Endodermal cell (in vitro differentiated cells): ENCODE data around the gene ANO3. TPM values are rescaled to one million over a fixed set of nuclear protein-coding genes. Genes with fewer than 3 reads are reported as not detected.

Experiments
- DNase-seq: peaks from one replicate; pipeline ENCODE4 v3.0.0-alpha.2; 2017
- H3K27ac ChIP-seq: 2 replicates; pipeline ENCODE4 v1.5.1; 2013; ENCODE audit warnings: mild to moderate bottlenecking, low read depth, low read length, moderate library complexity
- H3K27me3 ChIP-seq: 2 replicates; pipeline ENCODE4 v1.6.1; 2013; ENCODE audit warnings: mild to moderate bottlenecking, low read length, moderate library complexity; ENCODE audit not compliant: insufficient read depth, control insufficient read depth, poor library complexity, severe bottlenecking
- H3K36me3 ChIP-seq: 2 replicates; pipeline ENCODE4 v1.7.0; 2013; ENCODE audit warnings: mild to moderate bottlenecking, low read length, moderate library complexity; ENCODE audit not compliant: control insufficient read depth, insufficient read depth
- H3K4me1 ChIP-seq: one replicate; pipeline ENCODE4 v1.7.0; 2013; ENCODE audit warnings: low read length; ENCODE audit not compliant: control insufficient read depth, insufficient read depth
- H3K4me3 ChIP-seq: 2 replicates; pipeline ENCODE4 v1.5.1; 2013; ENCODE audit warnings: mild to moderate bottlenecking, low read length, moderate library complexity
- H3K9ac ChIP-seq: 2 replicates; pipeline ENCODE4 v1.6.1; 2013; ENCODE audit warnings: mild to moderate bottlenecking, low read length, moderate library complexity; ENCODE audit not compliant: poor library complexity, severe bottlenecking; ENCODE audit errors: extremely low read depth
- H3K9me3 ChIP-seq: 2 replicates; pipeline ENCODE4 v1.6.1; 2013; ENCODE audit warnings: mild to moderate bottlenecking, low read length, moderate library complexity; ENCODE audit not compliant: control insufficient read depth
- H3K27ac Mint-ChIP-seq: 2 replicates; pipeline ENCODE4 v1.8.0; 2020; ENCODE audit warnings: mixed read lengths
- H3K27me3 Mint-ChIP-seq: 2 replicates; pipeline ENCODE4 v1.8.0; 2021; ENCODE audit warnings: mild to moderate bottlenecking, mixed read lengths; ENCODE audit not compliant: insufficient read depth
- H3K36me3 Mint-ChIP-seq: 2 replicates; pipeline ENCODE4 v1.8.0; 2020; ENCODE audit warnings: low read depth, mixed read lengths
- H3K4me1 Mint-ChIP-seq: 2 replicates; pipeline ENCODE4 v1.8.0; 2020; ENCODE audit warnings: mixed read lengths
- H3K4me3 Mint-ChIP-seq: 2 replicates; pipeline ENCODE4 v1.8.0; 2020; ENCODE audit warnings: mild to moderate bottlenecking, moderate library complexity, mixed read lengths
- H3K9me3 Mint-ChIP-seq: 2 replicates; pipeline ENCODE4 v1.8.0; 2020; ENCODE audit warnings: mild to moderate bottlenecking, mixed read lengths
- WGBS, 2 experiments: methylation state at CpG; one replicate each; pipeline versions ENCODE4 v1.1.5 to v1.1.7; 2013; ENCODE audit warnings: missing lambda C conversion rate in 2 of 2, mixed read lengths in 1 of 2; ENCODE audit not compliant: insufficient coverage in 1 of 2, insufficient read length in 1 of 2; 5-methylcytosine and 5-hydroxymethylcytosine counted together
- total RNA-seq, 2 donors: library from RNA; stranded (reverse); fragmentation: NEBNext Ultra II Directional in 1 of 2; extraction: Animal tissue kit (Norgen Biotek cat#: 25700) in 1 of 2; gene quantifications; 2 replicates in 1 of 2; 3 replicates in 1 of 2; pipeline ENCODE4 v1.2.1, GENCODE V29; 2021
- TF ChIP-seq, protein P1 (sequence below): fragments of 200-600 bp; sonication (generic); conservative IDR thresholded peaks from 2 replicates; pipeline ENCODE4 v1.5.0; 2021; ENCODE audit warnings: antibody characterized with exemption, mild to moderate bottlenecking

Gene ANO3
- total RNA-seq, 2 donors from 2014 or later = not detected

DNA sequence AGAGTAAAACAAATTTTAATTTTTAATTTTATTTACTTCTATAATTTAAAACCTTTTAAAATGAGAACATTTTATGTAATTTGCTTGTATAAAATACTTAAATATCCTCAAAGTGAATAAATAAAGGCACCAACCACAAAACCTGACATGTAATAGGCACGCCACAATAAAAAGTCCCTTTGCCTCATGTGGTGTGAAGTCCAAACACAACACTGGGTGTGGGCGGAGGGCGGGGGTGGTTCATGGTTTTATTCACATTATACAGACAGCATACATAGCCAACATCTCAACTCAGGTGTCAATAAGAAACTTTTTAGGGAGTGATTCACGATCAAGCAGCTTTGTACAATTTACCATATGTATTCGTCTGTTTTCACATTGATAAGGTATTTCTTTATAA lies 107.9 kb downstream of the ANO3 start:
- Histone ChIP-seq H3K4me1 (no peaks in the 10 kb centered on the region), H3K36me3 (no peaks in the 10 kb centered on the region), H3K4me3 (no peak overlapping the region), H3K9ac (no peak overlapping the region), H3K9me3 (no peaks in the 10 kb centered on the region), H3K27ac (no peak overlapping the region), H3K27me3 (no peaks in the 10 kb centered on the region)
- no peaks in the 10 kb centered on the region for H3K27me3 Mint-ChIP-seq
- no peak overlapping the region for H3K27ac Mint-ChIP-seq
- TF ChIP-seq, protein P1, sequence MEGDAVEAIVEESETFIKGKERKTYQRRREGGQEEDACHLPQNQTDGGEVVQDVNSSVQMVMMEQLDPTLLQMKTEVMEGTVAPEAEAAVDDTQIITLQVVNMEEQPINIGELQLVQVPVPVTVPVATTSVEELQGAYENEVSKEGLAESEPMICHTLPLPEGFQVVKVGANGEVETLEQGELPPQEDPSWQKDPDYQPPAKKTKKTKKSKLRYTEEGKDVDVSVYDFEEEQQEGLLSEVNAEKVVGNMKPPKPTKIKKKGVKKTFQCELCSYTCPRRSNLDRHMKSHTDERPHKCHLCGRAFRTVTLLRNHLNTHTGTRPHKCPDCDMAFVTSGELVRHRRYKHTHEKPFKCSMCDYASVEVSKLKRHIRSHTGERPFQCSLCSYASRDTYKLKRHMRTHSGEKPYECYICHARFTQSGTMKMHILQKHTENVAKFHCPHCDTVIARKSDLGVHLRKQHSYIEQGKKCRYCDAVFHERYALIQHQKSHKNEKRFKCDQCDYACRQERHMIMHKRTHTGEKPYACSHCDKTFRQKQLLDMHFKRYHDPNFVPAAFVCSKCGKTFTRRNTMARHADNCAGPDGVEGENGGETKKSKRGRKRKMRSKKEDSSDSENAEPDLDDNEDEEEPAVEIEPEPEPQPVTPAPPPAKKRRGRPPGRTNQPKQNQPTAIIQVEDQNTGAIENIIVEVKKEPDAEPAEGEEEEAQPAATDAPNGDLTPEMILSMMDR = no peak
- no peaks in the 10 kb centered on the region for H3K9me3 Mint-ChIP-seq
- WGBS, 2 experiments = 90% methylated on average over 3 of the region's 5 CpGs; no CpG with 5 or more reads in 1 of the 2 experiments
- H3K36me3 Mint-ChIP-seq = no peaks in the 10 kb centered on the region
- no peak overlapping the region for H3K4me3 Mint-ChIP-seq
- no peak for DNase-seq
- H3K4me1 Mint-ChIP-seq = no peaks in the 10 kb centered on the region

DNA sequence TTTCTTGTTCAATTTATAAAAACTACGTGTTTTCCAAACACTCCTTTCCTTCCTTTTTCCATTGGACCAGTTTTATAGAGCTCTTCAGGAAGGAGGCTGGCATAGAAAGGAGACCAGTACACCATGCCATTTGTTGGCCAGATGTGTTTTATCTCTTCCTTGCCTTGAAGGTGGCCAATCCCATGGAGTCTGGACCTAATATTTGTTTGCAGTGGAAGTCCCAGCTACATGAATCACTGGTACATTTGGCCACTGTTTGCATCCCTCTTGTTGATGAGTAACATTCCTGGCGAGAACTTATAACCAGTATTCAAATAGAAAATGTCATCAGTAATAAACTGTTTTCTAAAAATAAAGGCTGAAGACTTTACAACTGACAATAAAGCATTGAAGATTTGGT lies 110.2 kb downstream of the ANO3 start:
- Histone ChIP-seq H3K36me3 (no peaks in the 10 kb centered on the region), H3K27me3 (no peaks in the 10 kb centered on the region), H3K27ac (no peak overlapping the region), H3K9ac (no peak overlapping the region), H3K4me3 (no peak overlapping the region), H3K4me1 (no peaks in the 10 kb centered on the region), H3K9me3 (no peaks in the 10 kb centered on the region)
- Mint-ChIP-seq H3K4me1 (no peaks in the 10 kb centered on the region), H3K36me3 (no peaks in the 10 kb centered on the region), H3K9me3 (no peaks in the 10 kb centered on the region), H3K4me3 (no peak overlapping the region), H3K27me3 (no peaks in the 10 kb centered on the region), H3K27ac (no peak overlapping the region)
- TF ChIP-seq, protein P1 = no peak
- 80 to 100% methylated on average over 1 to 2 of the region's 2 CpGs for WGBS, 2 experiments
- no peak for DNase-seq

DNA sequence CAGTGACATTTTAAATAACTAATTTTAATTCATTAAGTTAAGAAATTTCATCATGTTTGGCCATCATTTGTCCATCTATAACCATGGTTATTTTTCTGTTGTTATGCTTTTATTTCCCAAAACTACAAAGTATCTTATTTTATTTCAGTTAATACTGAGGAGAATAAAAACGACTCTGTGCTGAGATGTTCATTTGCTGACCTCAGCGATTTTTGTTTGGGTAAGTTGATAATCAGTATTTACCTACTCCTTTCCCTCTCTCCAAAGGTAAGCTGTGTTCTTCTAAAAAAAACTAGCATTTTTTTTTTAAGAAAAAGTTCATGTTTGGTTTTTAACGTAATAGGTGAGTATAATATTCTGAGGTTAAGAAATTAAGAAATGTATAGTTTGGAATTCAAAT lies 111.7 kb downstream of the ANO3 start:
- Mint-ChIP-seq H3K27me3 (no peaks in the 10 kb centered on the region), H3K9me3 (no peaks in the 10 kb centered on the region), H3K4me3 (no peak overlapping the region), H3K36me3 (no peaks in the 10 kb centered on the region), H3K27ac (no peak overlapping the region), H3K4me1 (no peaks in the 10 kb centered on the region)
- Histone ChIP-seq H3K27ac (no peak overlapping the region), H3K4me1 (no peaks in the 10 kb centered on the region), H3K9ac (no peak overlapping the region), H3K27me3 (no peaks in the 10 kb centered on the region), H3K9me3 (no peaks in the 10 kb centered on the region), H3K4me3 (no peak overlapping the region), H3K36me3 (no peaks in the 10 kb centered on the region)
- WGBS, 2 experiments = 67% methylated on average over 3 of the region's 3 CpGs; no CpG with 5 or more reads in 1 of the 2 experiments
- TF ChIP-seq, protein P1 = no peak
- DNase-seq = no peak
